Stimulated activated CD4-positive, alpha-beta T cell treated with anti-CD3 and anti-CD28 coated beads, Interleukin-2, amount 100 ng/mL, for 4 hours (primary cell): ENCODE data around the gene CELSR1.
"Not testable (repeated sequence)": the region's sequence is repeated elsewhere in the genome, so short reads cannot be mapped to it uniquely, and the experiment has no call there.

Source experiments
- DNase-seq: peaks from one replicate; pipeline ENCODE4 v3.0.0-alpha.2; 2020; ENCODE audit warnings: low read depth

The CELSR1 gene

DNA sequence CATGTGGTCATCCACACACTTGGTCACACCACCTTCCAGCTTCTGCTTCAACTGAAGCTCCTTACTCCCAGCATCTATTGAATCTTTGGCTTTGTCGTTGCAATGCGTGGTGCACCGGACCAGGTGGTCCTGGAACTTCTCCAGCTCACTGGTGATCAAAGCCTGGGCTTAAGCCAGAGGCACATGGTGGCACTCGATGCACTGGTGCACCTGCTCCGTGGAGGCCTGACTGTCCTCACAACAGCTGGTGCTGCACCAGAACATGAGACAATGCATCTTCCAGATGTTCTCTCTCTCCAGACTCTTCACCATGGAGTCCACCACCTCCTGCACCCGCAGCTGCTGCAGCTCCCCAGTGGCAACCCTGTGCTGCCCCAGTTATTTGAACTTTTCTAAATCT lies 56.0 kb downstream of the CELSR1 start:
- DNase-seq: no peak

DNA sequence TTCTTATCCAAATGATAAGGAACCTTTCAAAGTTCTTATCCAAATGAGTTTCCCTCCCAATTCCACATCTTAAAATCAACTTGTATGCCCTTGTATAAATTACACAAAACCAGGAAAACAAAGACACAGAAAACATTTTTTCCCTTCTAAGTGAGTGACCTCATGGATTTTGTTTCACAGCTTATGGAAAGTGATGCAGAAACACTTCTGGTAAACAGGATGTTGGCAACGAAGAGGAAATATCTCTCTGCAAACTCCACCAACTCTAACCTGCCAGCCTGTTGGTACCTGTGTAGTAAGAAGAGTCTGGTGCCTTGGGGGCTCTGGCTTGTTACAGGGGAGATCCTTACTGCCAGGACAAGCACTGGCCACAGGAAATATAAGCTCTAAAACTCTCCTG lies 57.0 kb downstream of the CELSR1 start:
- DNase-seq: no peak

DNA sequence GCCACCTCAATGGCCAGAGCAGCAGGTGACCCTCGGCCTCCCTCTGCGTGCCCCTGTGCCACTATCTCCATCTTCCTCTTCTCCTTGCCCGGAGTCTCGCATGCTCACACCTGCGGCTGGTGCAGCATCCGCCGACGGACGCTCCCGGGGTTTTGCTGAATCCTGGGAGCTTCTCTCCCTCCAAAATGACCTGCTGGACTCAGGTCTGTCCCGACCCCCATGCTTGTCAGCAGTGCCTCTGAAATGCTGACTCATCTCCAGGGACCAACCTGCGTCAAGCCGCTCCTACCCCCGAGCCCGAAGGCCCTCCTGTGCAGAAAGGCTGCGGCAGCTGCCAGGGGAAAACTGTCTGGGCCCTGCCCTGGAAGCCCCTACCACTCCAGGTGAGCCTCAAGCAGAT lies 58.4 kb downstream of the CELSR1 start:
- DNase-seq: no peak

DNA sequence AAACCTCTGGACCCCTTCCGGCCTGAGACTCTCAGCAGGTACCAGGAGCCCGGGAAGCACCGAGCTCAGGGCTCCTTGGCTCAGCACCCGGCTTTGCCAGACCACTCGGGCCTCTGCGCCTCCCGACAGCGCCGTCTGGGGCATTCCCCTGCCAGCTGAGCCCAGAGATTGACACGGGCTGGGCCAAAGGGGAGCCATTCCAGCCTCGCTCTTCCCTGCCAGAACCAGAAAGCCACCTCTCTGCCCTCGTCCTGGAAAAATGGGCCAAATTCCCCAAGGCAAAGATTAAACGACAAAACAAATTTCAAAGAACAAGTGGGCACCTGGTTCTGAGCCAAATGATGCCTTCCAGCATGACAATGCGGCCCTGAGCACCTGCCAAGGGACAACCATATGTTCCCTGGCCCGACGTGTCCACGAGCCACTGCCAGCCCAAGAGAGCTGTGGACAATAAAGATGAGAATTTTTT lies 59.3 kb downstream of the CELSR1 start:
- DNase-seq: no peak

DNA sequence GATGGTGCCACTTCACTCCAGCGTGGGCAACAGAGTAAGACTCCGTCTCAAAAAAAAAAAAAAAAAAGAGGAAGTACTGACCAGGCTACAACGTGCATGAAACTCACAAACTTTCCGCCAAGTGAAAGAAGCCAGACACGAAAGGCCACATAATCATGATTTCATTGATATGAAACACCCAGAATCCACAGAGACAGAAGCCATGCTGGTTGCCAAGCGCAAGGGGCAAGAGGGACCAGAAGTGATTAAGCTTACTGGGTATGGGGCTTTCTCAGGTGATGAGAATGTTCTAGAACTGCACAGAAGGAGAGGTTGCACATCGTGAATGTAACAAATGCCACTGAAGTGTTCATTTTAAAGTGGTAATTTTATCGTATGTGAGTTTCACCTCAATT lies 60.9 kb downstream of the CELSR1 start:
- DNase-seq: no peak

DNA sequence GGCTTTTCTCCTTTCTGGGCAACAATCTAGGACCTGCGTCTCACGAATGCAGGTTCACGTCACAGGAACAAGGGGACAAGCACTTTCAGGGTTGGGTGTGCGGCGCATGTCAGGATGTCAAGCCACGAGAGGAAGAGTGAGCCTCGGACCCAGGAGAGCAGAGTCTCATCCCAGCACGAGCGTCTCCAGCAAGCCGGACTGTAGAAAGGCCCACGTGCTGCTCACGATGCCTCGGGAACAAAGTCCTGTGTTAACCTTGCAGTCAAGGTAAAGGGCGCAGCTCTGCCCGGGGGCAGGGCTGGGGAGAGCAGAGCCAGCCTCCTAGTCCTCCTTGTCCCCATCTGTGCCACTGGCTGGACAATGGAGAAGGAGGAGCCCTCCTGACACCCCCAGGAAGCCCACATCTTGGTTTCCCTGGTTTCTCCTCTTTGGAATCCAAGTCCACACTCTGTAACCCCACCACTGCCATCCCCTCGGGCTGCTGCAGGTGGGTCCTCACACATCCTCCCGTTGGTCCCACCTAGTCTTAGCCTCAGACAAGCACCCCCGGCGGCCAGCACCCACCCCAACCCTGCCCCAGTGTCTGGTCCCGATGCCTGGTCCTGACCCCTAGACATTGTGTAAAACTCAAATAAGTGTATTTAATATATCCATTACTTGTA lies 63.4 kb downstream of the CELSR1 start:
- DNase-seq: no peak

DNA sequence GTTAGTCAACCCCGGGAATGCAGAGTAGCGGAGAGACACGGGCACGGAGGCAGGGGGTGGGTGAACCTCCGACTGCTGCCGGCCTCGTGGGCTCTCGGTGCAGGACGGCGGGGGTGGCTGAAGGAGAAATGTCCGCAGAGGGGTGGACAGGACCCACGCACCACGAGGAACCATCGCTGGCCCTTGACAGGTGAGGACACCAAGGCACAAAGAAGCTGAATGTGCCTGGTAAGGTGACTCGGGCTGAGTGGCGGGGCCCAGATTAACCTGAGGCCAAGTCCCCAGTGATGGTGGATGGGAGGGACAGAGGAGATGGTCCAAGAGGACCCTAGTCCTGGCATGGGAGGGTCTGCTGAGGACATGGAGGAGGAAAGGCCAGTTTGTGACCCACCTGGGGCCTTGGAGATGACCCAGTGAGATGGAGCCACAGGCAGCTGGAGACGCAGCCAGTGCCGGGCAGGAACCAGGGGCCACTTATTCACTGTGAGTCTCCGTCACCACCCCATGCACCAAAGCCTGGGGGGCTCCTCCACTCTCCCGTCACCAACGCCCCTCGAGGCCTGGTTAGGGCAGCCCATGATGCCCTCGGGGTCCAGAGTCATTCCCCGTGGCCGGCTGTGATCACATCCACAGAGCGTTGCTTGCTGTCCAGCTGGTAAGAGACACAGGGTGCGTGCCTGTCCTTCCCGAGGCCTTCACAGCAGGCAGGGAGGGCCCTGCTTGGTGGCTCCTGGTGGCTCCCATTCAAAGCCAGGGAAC lies 64.2 kb downstream of the CELSR1 start:
- no peak for DNase-seq

DNA sequence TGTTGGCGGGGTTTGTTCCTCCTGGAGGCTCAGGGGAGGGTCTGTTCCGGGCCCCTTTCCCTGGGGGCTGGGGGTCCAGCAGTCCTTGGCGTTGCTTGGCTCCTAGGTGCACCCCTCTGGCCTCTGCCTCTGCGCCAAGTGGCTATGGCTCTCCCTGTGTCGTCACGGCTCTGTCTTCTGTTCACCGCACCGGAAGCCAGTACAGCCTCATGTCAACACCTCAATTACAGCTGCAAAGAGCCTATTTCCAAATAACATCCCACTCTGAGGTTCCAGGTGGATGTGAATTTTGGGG lies 64.8 kb downstream of the CELSR1 start:
- no peak for DNase-seq

DNA sequence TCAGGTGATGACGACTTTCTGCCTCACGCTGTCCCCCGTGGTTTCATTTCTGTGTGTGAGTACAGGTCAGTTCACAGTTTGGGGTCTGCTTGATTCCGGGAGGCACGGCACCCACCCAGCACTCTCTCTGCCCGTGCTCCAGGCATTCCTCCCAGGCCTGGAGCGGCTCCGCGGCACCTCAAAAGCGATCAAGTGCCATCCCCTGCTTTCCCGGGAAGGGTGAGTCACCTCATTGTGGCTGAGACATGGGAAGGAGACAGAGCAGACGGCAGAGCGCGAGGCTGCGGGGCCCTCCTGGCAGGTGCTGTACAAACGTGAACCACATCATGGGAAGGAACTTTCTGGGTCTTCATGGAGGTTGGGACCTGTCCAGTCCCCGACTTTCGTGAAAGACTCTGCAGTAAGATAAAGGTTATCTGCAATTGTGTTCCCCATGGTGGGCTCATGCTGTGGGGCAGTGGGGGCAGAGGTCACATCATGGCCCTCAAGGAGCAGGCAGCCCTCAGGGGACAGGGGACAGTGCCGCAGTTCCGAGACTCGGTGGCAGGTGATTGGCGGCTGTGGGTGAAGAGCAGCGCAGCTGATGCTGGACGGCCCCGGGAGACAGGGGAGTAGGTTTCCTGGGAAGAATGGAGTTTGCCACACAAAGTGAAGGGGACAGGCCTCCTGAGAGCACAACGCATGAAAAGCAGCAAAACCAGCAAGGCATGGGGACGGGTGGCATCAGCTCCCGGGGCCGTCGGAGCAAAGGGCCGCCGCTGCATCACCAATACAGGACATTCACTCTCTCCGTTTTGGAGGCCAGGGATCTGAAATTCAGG lies 65.3 kb downstream of the CELSR1 start:
- no peak for DNase-seq

DNA sequence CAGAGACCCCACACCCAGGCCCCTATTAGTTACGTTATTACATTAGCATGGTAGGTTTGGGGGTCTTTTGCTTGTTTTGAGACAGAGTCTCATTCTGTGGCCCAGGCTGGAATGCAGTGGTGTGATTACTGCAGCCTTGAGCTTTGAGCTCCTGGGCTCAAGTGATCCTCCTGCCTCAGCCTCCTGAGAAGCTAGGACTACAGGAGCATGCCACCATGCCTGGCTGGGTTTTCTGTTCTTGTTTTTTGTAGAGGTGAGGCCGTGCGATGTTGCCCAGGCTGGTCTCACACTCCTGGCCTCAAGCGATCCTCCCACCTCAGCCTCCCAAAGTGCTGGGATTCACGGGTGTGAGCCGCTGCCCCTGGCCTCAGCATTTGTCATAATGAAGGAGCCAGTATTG lies 66.1 kb downstream of the CELSR1 start:
- not testable (repeated sequence) for DNase-seq

DNA sequence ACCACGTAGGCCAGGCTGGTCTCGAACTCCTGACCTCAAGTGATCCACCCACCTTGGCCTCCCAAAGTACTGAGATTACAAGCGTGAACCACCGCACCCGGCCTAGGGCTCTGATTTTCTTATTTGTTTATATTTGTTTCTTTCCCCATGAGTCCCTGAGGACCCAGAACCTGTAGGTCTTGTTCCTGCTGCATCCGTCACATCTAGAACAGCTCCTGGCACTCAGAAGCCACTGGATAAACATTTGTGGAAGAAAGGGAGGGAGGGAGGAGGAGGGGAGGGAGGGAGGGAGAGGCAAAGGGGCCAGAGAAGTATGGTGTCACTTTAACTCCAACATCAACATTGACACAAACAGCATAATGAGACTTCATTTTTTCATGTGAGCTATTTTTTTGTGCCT lies 67.7 kb downstream of the CELSR1 start:
- no peak for DNase-seq

DNA sequence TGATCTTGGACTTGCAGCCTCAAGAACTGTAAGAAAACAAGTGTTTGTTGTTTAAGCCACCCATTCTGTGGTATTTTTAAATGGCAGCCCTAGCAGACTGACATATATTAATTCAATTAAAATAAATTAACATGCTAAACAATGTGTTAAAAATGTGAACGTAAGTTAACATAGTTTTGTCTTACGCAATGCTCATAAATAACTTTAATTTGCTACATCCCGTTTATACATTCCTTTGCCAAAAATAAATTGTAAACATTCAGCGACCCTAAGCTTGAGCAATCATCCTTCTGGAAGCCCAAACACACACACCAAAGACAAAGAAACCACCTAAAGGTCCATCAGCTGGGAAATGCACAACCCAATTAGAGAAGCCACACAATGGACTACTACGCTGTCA lies 70.4 kb downstream of the CELSR1 start:
- DNase-seq: no peak

DNA sequence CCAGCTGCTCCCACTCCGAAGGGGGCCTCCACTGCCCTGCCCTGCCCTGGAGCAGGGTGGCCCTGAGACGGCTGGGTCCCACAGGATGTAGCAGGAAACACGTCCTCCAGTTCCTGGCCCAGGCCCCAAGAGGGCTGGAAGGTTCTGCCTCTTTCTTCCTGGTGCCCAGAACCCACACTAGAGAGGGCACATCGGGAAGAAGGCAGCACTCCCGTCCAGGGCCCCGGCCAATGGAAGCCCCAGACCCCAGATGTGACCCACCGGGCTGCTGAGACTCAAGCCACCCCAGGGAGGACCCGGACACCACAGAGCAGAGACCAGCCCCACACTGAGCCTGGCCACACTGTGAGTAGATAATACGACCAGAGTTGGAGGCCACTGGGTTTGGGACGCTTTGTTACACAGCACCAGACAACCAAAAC lies 71.2 kb downstream of the CELSR1 start:
- no peak for DNase-seq

DNA sequence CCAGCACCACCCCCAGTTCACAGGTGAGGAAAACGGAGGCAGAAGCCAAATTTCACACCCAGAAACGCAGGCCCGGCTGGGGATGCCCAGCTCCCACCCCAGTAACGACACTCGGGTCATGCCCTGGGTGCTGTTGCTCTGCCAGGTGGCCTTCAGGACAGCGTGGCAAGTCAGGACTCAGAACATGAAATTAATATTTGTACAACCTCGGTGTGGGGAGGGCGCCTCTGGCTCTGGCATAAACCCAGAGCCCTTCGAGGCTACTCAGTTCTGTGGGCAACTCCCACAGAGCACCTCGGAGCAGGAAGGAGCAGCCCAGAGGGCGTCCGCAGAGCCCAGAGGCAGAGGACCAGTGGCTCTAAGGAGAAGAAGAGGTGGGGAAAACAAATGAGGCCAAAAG lies 71.6 kb downstream of the CELSR1 start:
- DNase-seq: no peak

DNA sequence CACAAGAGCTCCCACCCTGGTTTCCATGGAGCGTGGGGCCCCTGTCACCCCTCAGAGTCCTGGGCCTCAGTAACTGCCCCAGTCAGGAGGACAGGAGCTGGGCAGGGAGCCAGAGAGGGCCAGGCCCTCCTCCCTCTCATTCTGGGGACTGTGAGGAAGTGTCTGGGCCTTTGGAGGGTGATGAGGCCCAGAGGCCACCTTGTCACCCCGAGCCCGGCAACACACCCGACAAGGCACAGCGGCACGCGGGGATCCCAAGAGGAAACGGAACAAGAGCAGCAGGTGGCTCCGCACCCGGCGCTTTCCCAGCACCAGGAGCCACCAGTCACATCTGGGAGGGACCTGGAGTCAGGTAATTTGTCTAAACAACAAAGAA lies 72.1 kb downstream of the CELSR1 start:
- DNase-seq: no peak

DNA sequence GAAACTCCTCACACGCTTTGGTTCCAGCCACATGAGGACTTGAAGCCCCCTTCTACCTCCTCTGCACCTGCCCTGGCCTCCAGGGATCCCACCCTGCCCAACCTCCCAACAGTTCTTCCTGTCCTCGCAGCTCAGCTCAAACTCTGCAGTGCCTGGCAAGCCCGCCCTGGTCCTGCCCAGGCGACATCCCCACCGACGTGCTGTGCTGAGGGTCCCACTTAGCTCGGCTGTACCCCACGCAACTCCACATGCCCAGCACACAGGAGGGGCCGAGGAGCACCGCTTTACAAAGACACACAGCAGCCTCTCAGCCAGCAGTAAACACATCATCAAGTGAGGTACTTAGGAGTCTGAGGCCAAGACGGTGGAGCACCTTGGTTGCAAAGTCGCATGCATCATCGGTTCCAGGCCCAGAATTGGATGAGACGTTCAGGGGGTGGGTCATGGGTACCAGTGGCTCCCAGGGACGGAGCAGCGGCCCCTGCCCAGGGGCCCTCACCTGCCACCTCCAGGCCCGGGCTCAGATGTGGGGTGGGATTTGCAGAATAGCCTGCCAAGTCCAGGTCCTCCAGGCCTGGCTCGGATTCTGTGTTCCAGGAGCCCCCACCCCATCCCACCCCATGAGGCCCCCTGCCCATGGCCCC lies 72.6 kb downstream of the CELSR1 start:
- no peak for DNase-seq

DNA sequence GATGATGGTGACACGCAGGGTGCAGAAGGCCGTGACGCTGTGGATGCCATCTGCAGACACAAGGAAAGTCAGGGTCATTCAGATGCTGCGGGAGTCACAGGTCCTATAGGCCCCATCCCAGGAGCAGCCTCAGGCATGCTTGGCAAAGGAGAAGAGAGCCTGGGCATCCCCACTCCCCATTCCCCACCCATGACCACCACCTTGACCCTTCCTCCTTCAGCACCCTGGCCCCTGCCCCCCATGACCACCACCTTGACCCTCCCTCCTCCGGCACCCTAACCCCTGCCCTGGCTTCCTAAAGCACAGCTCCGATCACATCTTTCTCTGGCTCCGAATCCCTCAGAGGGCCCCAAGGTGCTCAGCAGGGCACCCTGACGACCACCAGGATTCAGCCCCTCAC lies 73.1 kb downstream of the CELSR1 start:
- DNase-seq: no peak

DNA sequence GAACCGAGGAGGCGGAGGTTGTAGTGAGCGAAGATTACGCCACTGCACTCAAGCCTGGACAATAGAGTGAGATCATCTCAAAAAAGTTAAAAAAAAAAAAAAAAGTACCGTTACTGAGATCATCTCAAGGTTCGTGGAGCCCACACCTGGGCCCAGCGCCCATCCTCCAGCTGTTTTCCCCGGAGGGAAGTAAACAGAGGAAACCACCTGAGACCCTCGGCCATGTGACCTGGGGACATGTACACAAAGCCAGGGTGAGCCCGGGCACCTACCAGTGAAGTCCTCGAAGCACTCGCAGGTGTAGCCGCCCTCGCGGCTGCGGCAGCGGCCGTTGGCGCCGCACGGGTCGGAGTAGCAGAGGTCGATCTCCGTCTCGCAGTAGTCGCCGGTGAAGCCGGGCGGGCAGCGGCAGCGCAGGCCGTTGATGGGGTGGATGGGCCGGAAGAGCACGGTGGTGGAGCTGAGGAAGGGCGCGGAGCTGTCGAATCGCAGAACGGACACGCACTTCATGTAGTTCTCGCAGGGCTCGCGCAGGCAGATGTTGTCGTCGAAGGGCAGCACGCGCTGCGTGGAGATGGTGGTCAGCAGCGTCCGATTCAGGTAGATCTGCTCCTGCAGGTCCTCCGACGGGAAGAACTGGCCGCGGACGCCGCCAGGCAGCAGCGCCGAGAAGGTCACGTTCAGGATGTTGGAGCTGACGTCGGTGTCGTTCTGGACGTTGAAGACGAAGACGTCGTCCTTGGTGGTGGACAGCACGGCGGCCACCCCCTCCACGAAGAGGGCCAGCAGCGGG lies 73.8 kb downstream of the CELSR1 start:
- no peak for DNase-seq

DNA sequence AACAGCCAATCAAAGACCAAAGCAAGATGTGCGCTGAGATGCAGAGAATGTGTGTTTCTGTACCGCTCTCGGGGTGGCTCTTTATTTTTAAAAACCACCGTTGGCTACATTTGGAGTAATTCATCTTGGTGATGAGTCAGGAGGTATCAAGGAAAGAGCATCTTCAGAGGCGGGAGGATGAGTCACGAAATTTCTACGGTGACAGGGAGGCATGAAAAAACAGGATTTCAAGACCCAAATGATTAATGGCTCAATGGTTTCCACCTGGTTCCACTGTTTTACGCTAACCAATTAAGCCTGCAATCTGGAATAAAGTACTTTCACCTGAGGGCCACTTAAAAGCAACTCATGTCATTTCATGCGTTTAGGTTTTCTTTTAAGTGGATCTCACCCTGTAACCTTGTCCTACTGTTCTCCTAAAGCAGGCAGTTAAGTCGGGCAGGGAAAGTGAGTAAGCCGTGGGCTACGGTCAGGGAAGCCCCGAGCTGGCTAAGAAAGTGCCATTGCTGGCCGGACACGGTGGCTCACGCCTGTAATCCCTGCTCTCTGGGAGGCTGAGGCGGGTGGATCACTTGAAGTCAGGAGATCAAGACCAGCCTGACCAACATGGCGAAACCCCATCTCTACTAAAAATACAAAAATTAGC lies 74.6 kb downstream of the CELSR1 start:
- DNase-seq: no peak

DNA sequence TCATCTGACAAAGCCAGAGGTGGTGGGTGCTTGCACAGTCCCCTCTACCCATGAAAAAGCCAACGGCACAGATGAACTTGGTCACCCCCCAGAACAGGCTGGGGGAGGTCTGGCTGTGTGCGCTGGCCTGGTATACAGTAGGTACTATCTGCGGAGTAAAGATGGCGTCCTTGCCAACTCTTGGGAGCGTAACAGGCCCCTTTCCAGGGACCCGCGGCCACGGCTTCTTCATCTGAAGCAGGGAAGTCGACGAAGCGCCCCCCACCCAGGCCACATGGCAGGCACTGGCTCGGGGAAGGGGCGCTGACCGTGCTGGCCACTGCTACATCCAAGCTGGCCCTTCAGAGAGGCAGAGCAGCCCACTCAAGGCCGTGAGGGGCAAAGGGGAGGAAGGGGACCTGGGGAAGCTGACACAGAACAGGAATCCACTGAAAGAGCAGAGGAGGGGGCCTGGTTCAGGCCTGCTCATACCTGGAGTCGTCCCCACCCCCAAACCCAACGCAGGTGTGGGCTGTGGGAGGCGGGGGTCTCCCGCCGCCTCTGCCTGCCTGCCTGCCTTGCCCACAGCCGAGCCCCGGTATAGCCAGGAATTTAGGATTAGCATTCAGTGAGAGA lies 75.7 kb downstream of the CELSR1 start:
- DNase-seq: no peak

DNA sequence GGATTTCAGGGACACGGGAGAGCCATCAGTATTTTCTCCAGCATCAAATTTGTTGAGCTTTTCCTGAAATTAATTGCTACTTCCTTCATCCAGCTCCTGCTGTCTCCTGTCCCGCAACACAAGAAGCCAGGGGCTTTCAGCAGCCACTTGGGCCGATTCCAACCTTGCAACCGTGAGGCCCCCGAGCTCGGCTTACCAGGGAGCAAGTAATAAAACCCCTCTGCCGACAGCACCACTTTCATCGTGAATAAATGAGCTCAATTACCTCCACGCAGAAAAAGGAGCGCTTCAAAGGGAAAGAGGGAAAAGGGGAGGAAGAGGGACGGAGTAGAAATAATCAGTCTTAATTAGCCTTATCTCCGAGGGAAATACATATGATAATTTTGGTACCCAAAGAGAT lies 76.6 kb downstream of the CELSR1 start:
- no peak for DNase-seq
